Right atrium auricular region (tissue), 2 donors: ENCODE measurements around the gene GPC6. TPM values are rescaled to one million over a fixed set of nuclear protein-coding genes. Genes with fewer than 3 reads are reported as not detected.

Experiments
- DNase-seq: peaks from one replicate; pipeline ENCODE4 v3.0.0-alpha.2; 2019; ENCODE audit warnings: low spot score
- H3K27ac ChIP-seq, 2 donors: fragments of 200-600 bp; sonication (generic); 1 replicate in 1 of 2; 2 replicates in 1 of 2; pipeline ENCODE4 v1.5.1; 2016 to 2019
- H3K27me3 ChIP-seq, 2 donors: fragments of 200-600 bp; sonication (generic); one replicate each; pipeline versions ENCODE4 v1.5.1 to v1.6.0; 2017 to 2019
- H3K36me3 ChIP-seq: fragments of 200-600 bp; sonication (generic); one replicate; pipeline ENCODE4 v1.5.1; 2016
- H3K4me1 ChIP-seq, 2 donors: fragments of 200-600 bp; sonication (generic); one replicate each; pipeline versions ENCODE4 v1.5.1 to v1.6.0; 2017 to 2019
- H3K4me3 ChIP-seq, 2 donors: fragments of 200-600 bp; sonication (generic); 1 replicate in 1 of 2; 2 replicates in 1 of 2; pipeline ENCODE4 v1.5.1; 2017 to 2019; ENCODE audit warnings: mild to moderate bottlenecking in 1 of 2, moderate library complexity in 1 of 2
- H3K9me3 ChIP-seq, 2 donors: fragments of 200-600 bp; sonication (generic); one replicate each; pipeline ENCODE4 v1.5.1; 2019
- CTCF ChIP-seq, 2 donors: fragments of 200-600 bp; sonication (generic); IDR thresholded peaks; one replicate each; pipeline ENCODE4 v1.5.1; 2019; ENCODE audit warnings: antibody characterized with exemption in 2 of 2
- total RNA-seq, 2 donors: library from RNA; depleted of rRNA; stranded (reverse); fragments of >200 nt; gene quantifications; one replicate each; pipeline ENCODE4 v1.1.0, GENCODE V29; 2016

Gene GPC6
- total RNA-seq, 2 donors from 2014 or later = 1.3 to 3.8 TPM

GRCh38 chr13:93217721-93218261, 8.8 kb upstream of the GPC6 start:
- Histone ChIP-seq H3K27me3 (no peaks in the 10 kb centered on the region), H3K4me1 (no peaks in the 10 kb centered on the region), H3K4me3 (no peak overlapping the region), H3K9me3 (no peaks in the 10 kb centered on the region), H3K27ac (no peak overlapping the region), H3K36me3 (no peaks in the 10 kb centered on the region)
- no peak for DNase-seq
- no peak for TF ChIP-seq CTCF (IDR thresholded peaks at IDR 0.05)

GRCh38 chr13:93218583-93218982, 8.0 kb upstream of the GPC6 start:
- no peak for DNase-seq
- Histone ChIP-seq H3K27ac (no peak overlapping the region), H3K36me3 (no peaks in the 10 kb centered on the region), H3K9me3 (no peaks in the 10 kb centered on the region), H3K4me3 (no peak overlapping the region), H3K4me1 (no peaks in the 10 kb centered on the region), H3K27me3 (no peaks in the 10 kb centered on the region)
- no peak for TF ChIP-seq CTCF (IDR thresholded peaks at IDR 0.05)

GRCh38 chr13:93220073-93220472, 6.5 kb upstream of the GPC6 start:
- no peaks in the 10 kb centered on the region for H3K36me3 ChIP-seq
- DNase-seq = no peak
- no peak overlapping the region for H3K4me3 ChIP-seq
- H3K27me3 ChIP-seq = no peaks in the 10 kb centered on the region
- H3K4me1 ChIP-seq = no peaks in the 10 kb centered on the region
- no peaks in the 10 kb centered on the region for H3K9me3 ChIP-seq
- TF ChIP-seq CTCF (IDR thresholded peaks at IDR 0.05) = no peak
- no peak overlapping the region for H3K27ac ChIP-seq

GRCh38 chr13:93222976-93223375, 3.6 kb upstream of the GPC6 start:
- H3K4me1 ChIP-seq = peaks cover 0 to 8% of the 10 kb centered on the region in 2 donors
- no peak for DNase-seq
- no peak for TF ChIP-seq CTCF (IDR thresholded peaks at IDR 0.05)
- H3K27ac ChIP-seq = no peak overlapping the region
- H3K9me3 ChIP-seq = no peaks in the 10 kb centered on the region
- H3K27me3 ChIP-seq = no peaks in the 10 kb centered on the region
- H3K4me3 ChIP-seq = no peak overlapping the region
- no peaks in the 10 kb centered on the region for H3K36me3 ChIP-seq

GRCh38 chr13:93224535-93224934, 2.1 kb upstream of the GPC6 start:
- no peak for DNase-seq
- no peak for TF ChIP-seq CTCF (IDR thresholded peaks at IDR 0.05)

GRCh38 chr13:93225610-93226009, 997 bp upstream of the GPC6 start:
- peaks cover 0 to 12% of the 10 kb centered on the region in 2 donors for H3K4me1 ChIP-seq
- H3K36me3 ChIP-seq = no peaks in the 10 kb centered on the region
- H3K4me3 ChIP-seq = no peak overlapping the region
- H3K27ac ChIP-seq = no peak overlapping the region
- DNase-seq = no peak
- TF ChIP-seq CTCF (IDR thresholded peaks at IDR 0.05) = no peak
- no peaks in the 10 kb centered on the region for H3K9me3 ChIP-seq
- no peaks in the 10 kb centered on the region for H3K27me3 ChIP-seq

More at GRCh38 chr13:93224535-93224934, 2.1 kb upstream of the GPC6 start:
- no peaks in the 10 kb centered on the region for H3K36me3 ChIP-seq
- no peak overlapping the region for H3K4me3 ChIP-seq
- peaks cover 0 to 12% of the 10 kb centered on the region in 2 donors for H3K4me1 ChIP-seq
- H3K9me3 ChIP-seq = no peaks in the 10 kb centered on the region
- no peaks in the 10 kb centered on the region for H3K27me3 ChIP-seq
- no peak overlapping the region for H3K27ac ChIP-seq
